H1 (cell line): ENCODE data around the gene RAI14. TPM values are rescaled to one million over a fixed set of nuclear protein-coding genes. Genes with fewer than 3 reads are reported as not detected.

ENCODE experiments used
- CTCF ChIA-PET: fragments of 300-600 bp; sonication (Branson Sonifier 250); formaldehyde crosslinking; loops from one replicate; lab custom pipeline; 2021; ENCODE audit not compliant: partially characterized antibody; lab: Charles Lee
- POLR2A ChIA-PET: fragments of 300-600 bp; sonication (Branson Sonifier 250); formaldehyde crosslinking; loops from one replicate; lab custom pipeline; 2021; ENCODE audit warnings: inconsistent platforms; ENCODE audit not compliant: partially characterized antibody; lab: Charles Lee
- DNase-seq, 2 experiments: peaks; one replicate each; pipeline versions ENCODE4 v3.0.0 to v3.0.0-alpha.2; 2010 to 2022; ENCODE audit warnings: low spot score in 2 of 2, low read depth in 1 of 2, mixed read lengths in 1 of 2
- FAIRE-seq: peaks from 2 replicates; lab custom pipeline; 2011; peaks lifted over from hg19 to GRCh38; lab: Jason Lieb, UNC
- H2AFZ ChIP-seq: 2 replicates; pipeline ENCODE4 v1.8.1; 2012; ENCODE audit warnings: low read length, inconsistent platforms
- H2AK5ac ChIP-seq: 2 replicates; pipeline ENCODE4 v1.6.1; 2013; ENCODE audit warnings: low read depth, low read length
- H2BK120ac ChIP-seq: replicated peaks from 2 replicates; pipeline ENCODE3; 2013; ENCODE audit warnings: low read depth, low read length, inconsistent platforms
- H2BK12ac ChIP-seq: 2 replicates; pipeline ENCODE4 v1.6.1; 2013; ENCODE audit warnings: low read depth, low read length
- H2BK15ac ChIP-seq: 2 replicates; pipeline ENCODE4 v1.6.1; 2013; ENCODE audit warnings: low read length
- H2BK20ac ChIP-seq: 2 replicates; pipeline ENCODE4 v1.6.1; 2013; ENCODE audit warnings: low read length
- H2BK5ac ChIP-seq: 2 replicates; pipeline ENCODE4 v1.6.1; 2013; ENCODE audit warnings: low read depth, low read length
- H3K14ac ChIP-seq: 2 replicates; pipeline ENCODE4 v1.6.1; 2013; ENCODE audit warnings: inconsistent platforms; ENCODE audit not compliant: insufficient read length
- H3K18ac ChIP-seq: 2 replicates; pipeline ENCODE4 v1.6.1; 2013; ENCODE audit warnings: low read length; ENCODE audit errors: extremely low read depth
- H3K23ac ChIP-seq: 2 replicates; pipeline ENCODE4 v1.6.1; 2013; ENCODE audit warnings: inconsistent platforms; ENCODE audit not compliant: insufficient read length
- H3K23me2 ChIP-seq: 2 replicates; pipeline ENCODE4 v1.6.1; 2013; ENCODE audit warnings: low read depth, low read length
- H3K27ac ChIP-seq: 2 replicates; pipeline ENCODE4 v1.6.1; 2011; ENCODE audit warnings: low read depth, low read length, inconsistent platforms
- H3K27me3 ChIP-seq, 4 experiments: replicated peaks in 1 of 4; 1 replicate in 1 of 4; 2 replicates in 3 of 4; pipeline versions ENCODE4 v1.6.1 to v1.8.1; 2011 to 2013; ENCODE audit warnings: low read length in 3 of 4, mild to moderate bottlenecking in 3 of 4, inconsistent platforms in 2 of 4, mixed read lengths in 2 of 4, moderate library complexity in 1 of 4; ENCODE audit not compliant: control insufficient read depth in 3 of 4, insufficient read depth in 3 of 4; ENCODE audit errors: extremely low read depth in 1 of 4
- H3K36me3 ChIP-seq, 4 experiments: 2 replicates each; pipeline versions ENCODE4 v1.6.1 to v1.8.1; 2011 to 2013; ENCODE audit warnings: mild to moderate bottlenecking in 4 of 4, low read length in 3 of 4, moderate library complexity in 2 of 4, control low read depth in 1 of 4, inconsistent platforms in 1 of 4; ENCODE audit not compliant: insufficient read depth in 4 of 4, control insufficient read depth in 2 of 4
- H3K4ac ChIP-seq: replicated peaks from 2 replicates; pipeline ENCODE3; 2013; ENCODE audit warnings: low read length, low read depth, mixed read lengths, inconsistent platforms; ENCODE audit not compliant: insufficient read length
- H3K4me1 ChIP-seq, 4 experiments: replicated peaks in 1 of 4; 1 replicate in 1 of 4; 2 replicates in 3 of 4; pipeline versions ENCODE4 v1.6.1 to v1.8.1; 2011 to 2013; ENCODE audit warnings: low read length in 3 of 4, inconsistent platforms in 2 of 4, mixed read lengths in 1 of 4; ENCODE audit not compliant: insufficient read depth in 4 of 4, control insufficient read depth in 3 of 4
- H3K4me2 ChIP-seq, 2 experiments: 2 replicates each; pipeline versions ENCODE4 v1.6.1 to v1.8.1; 2011 to 2013; ENCODE audit warnings: low read depth in 2 of 2, low read length in 2 of 2, control low read depth in 1 of 2, inconsistent platforms in 1 of 2, mild to moderate bottlenecking in 1 of 2; ENCODE audit not compliant: insufficient read depth in 1 of 2
- H3K4me3 ChIP-seq, 4 experiments: fragments of 200-600, 300-600 bp in 1 of 4; sonication (generic), shearing (Covaris generic), sonication (Bioruptor Twin) in 1 of 4; 2 replicates each; pipeline versions ENCODE4 v1.5.1 to v1.8.1; 2011 to 2016; ENCODE audit warnings: low read length in 4 of 4, low read depth in 3 of 4, control low read depth in 2 of 4, inconsistent platforms in 2 of 4, mild to moderate bottlenecking in 2 of 4, mixed read lengths in 1 of 4, moderate library complexity in 1 of 4; ENCODE audit not compliant: insufficient read depth in 2 of 4; ENCODE audit errors: extremely low read depth in 1 of 4
- H3K56ac ChIP-seq: replicated peaks from 2 replicates; pipeline ENCODE3; 2013; ENCODE audit warnings: low read depth, mild to moderate bottlenecking, mixed read lengths, low read length, inconsistent platforms; ENCODE audit not compliant: insufficient read length
- H3K79me1 ChIP-seq: 2 replicates; pipeline ENCODE4 v1.6.1; 2013; ENCODE audit warnings: low read depth, low read length, control low read depth
- H3K79me2 ChIP-seq, 2 experiments: 2 replicates each; pipeline versions ENCODE4 v1.6.1 to v1.8.1; 2012 to 2013; ENCODE audit warnings: low read length in 2 of 2, mild to moderate bottlenecking in 2 of 2, inconsistent platforms in 1 of 2; ENCODE audit not compliant: insufficient read depth in 2 of 2, control insufficient read depth in 1 of 2
- H3K9ac ChIP-seq, 4 experiments: replicated peaks in 1 of 4; 1 replicate in 1 of 4; 2 replicates in 3 of 4; pipeline versions ENCODE4 v1.6.1 to v1.8.1; 2011 to 2013; ENCODE audit warnings: low read depth in 3 of 4, low read length in 3 of 4, control low read depth in 2 of 4, mild to moderate bottlenecking in 2 of 4, moderate library complexity in 2 of 4, inconsistent platforms in 1 of 4; ENCODE audit errors: extremely low read depth in 1 of 4
- H3K9me3 ChIP-seq, 2 experiments: 2 replicates each; pipeline versions ENCODE4 v1.6.1 to v1.8.1; 2012 to 2013; ENCODE audit warnings: mild to moderate bottlenecking in 2 of 2, moderate library complexity in 2 of 2, control low read depth in 1 of 2, inconsistent platforms in 1 of 2, low read depth in 1 of 2, low read length in 1 of 2, mixed read lengths in 1 of 2; ENCODE audit not compliant: insufficient read depth in 2 of 2
- H4K20me1 ChIP-seq, 2 experiments: replicated peaks in 1 of 2; 2 replicates each; pipeline versions ENCODE3 to v1.8.1; 2011 to 2013; ENCODE audit warnings: inconsistent platforms in 2 of 2, low read length in 2 of 2, mild to moderate bottlenecking in 1 of 2; ENCODE audit not compliant: insufficient read depth in 2 of 2, control insufficient read depth in 1 of 2
- H4K5ac ChIP-seq: 2 replicates; pipeline ENCODE4 v1.6.1; 2013; ENCODE audit warnings: low read length, low read depth, mixed read lengths, inconsistent platforms; ENCODE audit not compliant: insufficient read length
- H4K8ac ChIP-seq: 2 replicates; pipeline ENCODE4 v1.8.0; 2013; ENCODE audit warnings: mild to moderate bottlenecking, moderate library complexity, low read length, inconsistent platforms; ENCODE audit not compliant: insufficient read depth; ENCODE audit errors: extremely low read depth
- H4K91ac ChIP-seq: replicated peaks from 2 replicates; pipeline ENCODE3; 2013; ENCODE audit warnings: low read length, mixed read lengths, inconsistent platforms; ENCODE audit not compliant: insufficient read length
- CHD1 ChIP-seq: IDR thresholded peaks from 2 replicates; pipeline ENCODE4 v1.6.1; 2012; ENCODE audit warnings: low read depth, low read length, improper control_type of control experiment
- CTCF ChIP-seq, 3 experiments: IDR thresholded peaks; 1 replicate in 2 of 3; 2 replicates in 1 of 3; pipeline versions ENCODE4 v1.5.1 to v1.6.1; 2011; ENCODE audit warnings: low read length in 3 of 3, mild to moderate bottlenecking in 3 of 3, inconsistent platforms in 2 of 3, low read depth in 1 of 3, moderate library complexity in 1 of 3; ENCODE audit not compliant: insufficient read depth in 1 of 3; ENCODE audit errors: control extremely low read depth in 1 of 3
- HDAC6 ChIP-seq: IDR thresholded peaks from one replicate; pipeline ENCODE4 v1.7.1; 2012; ENCODE audit warnings: low read depth, mild to moderate bottlenecking, inconsistent platforms, low read length, moderate library complexity
- POLR2A ChIP-seq, 2 experiments: IDR thresholded peaks; 1 replicate in 1 of 2; 2 replicates in 1 of 2; pipeline ENCODE4 v1.6.1; 2011; ENCODE audit warnings: low read depth in 2 of 2, low read length in 2 of 2, mild to moderate bottlenecking in 2 of 2; ENCODE audit errors: control extremely low read depth in 1 of 2
- RAD21 ChIP-seq, 2 experiments: IDR thresholded peaks in 1 of 2; conservative IDR thresholded peaks in 1 of 2; 2 replicates each; pipeline ENCODE4 v1.6.1; 2011; ENCODE audit warnings: low read depth in 2 of 2, low read length in 2 of 2, improper control_type of control experiment in 1 of 2, inconsistent platforms in 1 of 2, mild to moderate bottlenecking in 1 of 2, moderate library complexity in 1 of 2
- RNF2 ChIP-seq: fragments of 200-900, 300-1000 bp; sonication (generic); IDR thresholded peaks from 2 replicates; pipeline ENCODE4 v1.7.1; 2016; ENCODE audit warnings: borderline replicate concordance, low read depth, mild to moderate bottlenecking, antibody characterized with exemption, low read length; ENCODE audit not compliant: poor library complexity, severe bottlenecking; ENCODE audit errors: missing control alignments
- WGBS, 2 experiments: shearing (Covaris generic) in 1 of 2; methylation state at CpG; one replicate each; pipeline versions ENCODE4 v1.1.6 to v1.1.7; 2013 to 2015; ENCODE audit warnings: low lambda C conversion rate in 2 of 2, mixed read lengths in 2 of 2, inconsistent platforms in 1 of 2, low coverage in 1 of 2, missing lambda C conversion rate in 1 of 2; ENCODE audit not compliant: insufficient replicate concordance in 2 of 2, insufficient coverage in 1 of 2, insufficient read length in 1 of 2; ENCODE audit errors: extremely low coverage in 1 of 2, missing lambda C conversion rate in 1 of 2; 5-methylcytosine and 5-hydroxymethylcytosine counted together
- polyA plus RNA-seq, 7 experiments: library from polyadenylated mRNA; depleted of rRNA in 3 of 7; stranded (reverse) in 5 of 7; unstranded in 2 of 7; fragments of >200 nt in 5 of 7; fragments of 200-250 nt in 2 of 7; gene quantifications; 1 replicate in 5 of 7; 2 replicates in 1 of 7; 4 replicates in 1 of 7; pipeline versions ENCODE4 v1.2.1 to v1.2.3, GENCODE V29; 2011 to 2013; ENCODE audit warnings: missing spikeins in 2 of 7, mixed read lengths in 2 of 7
- total RNA-seq: library from RNA; stranded (reverse); fragmentation: NEBNext Ultra II Directional; extraction: Animal tissue kit (Norgen Biotek cat#: 25700); gene quantifications from 2 replicates; pipeline ENCODE4 v1.2.1, GENCODE V29; 2021

Gene RAI14
- total and polyA plus RNA-seq, 2 of the 8 experiments (the other 6 are each of a cell fraction or from before 2014, with no cell fraction given), result 48.4 to 210 TPM

DNA sequence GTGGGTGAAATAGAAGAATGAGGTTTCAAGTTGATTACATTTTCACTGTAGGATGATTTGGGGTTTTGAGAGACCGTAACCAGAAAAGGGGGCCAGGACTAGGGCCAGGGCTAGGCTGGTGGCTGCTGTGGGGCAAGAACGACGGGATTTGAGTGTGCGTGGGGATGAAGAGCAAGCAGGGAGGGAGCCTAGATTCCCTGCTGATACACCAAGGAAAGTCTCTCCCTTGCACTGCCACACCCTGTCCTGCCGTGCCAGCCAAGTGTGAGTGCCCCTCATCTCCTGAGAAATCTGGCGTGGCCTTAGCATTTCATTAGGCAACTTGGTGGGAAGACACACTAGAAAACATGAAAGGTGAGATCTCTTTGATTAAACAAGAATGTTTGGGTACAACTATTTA is 42.6 kb downstream of the RAI14 start:
- Histone ChIP-seq H3K79me2 (peaks cover 7 to 84% of the 10 kb centered on the region in 2 experiments; a peak in 3 of 4 replicates), H2BK120ac (no peak overlapping the region), H2BK20ac (no peak overlapping the region), H3K9ac (no peak overlapping the region), H2AK5ac (no peak overlapping the region), H3K14ac (no peak overlapping the region), H4K91ac (peak overlapping the region; percentile 75), H3K4ac (no peak overlapping the region), H4K5ac (no peak overlapping the region), H4K20me1 (peaks cover 9 to 20% of the 10 kb centered on the region in 2 experiments), H3K4me1 (peaks cover 18 to 36% (median 30%) of the 10 kb centered on the region in 4 experiments), H3K4me2 (no peak overlapping the region; a peak in 1 of 4 replicates), H4K8ac (no peak overlapping the region), H2BK15ac (no peak overlapping the region), H3K4me3 (no peak overlapping the region), H3K9me3 (no peaks in the 10 kb centered on the region), H3K27me3 (no peaks in the 10 kb centered on the region), H3K23ac (no peak overlapping the region), H2BK12ac (peak overlapping the region; percentile 78; the same call in 1 of the 2 replicates), H2BK5ac (no peak overlapping the region), H3K18ac (peak overlapping the region; percentile 52; the same call in 1 of the 2 replicates), H3K56ac (no peak overlapping the region), H3K27ac (no peak overlapping the region), H3K36me3 (peaks cover 0 to 5% (median 2%) of the 10 kb centered on the region in 4 experiments; a peak in 2 of 8 replicates), H2AFZ (no peak overlapping the region), H3K79me1 (no peaks in the 10 kb centered on the region; the same call in 1 of the 2 replicates), H3K23me2 (no peaks in the 10 kb centered on the region)
- CTCF ChIA-PET, result interaction anchor here (1.8 to 2.6 kb wide), 3 partner anchors 9 to 11 kb away, joined by 6 to 8 read pairs (median 6); no protein-coding TSS in a partner anchor
- TF ChIP-seq HDAC6 (no peak), RAD21 (IDR thresholded peaks at IDR 0.05 in 1 of 2, conservative IDR thresholded peaks at IDR 0.05 in 1 of 2; ENCODE audit: low read depth in 2 of 2, low read length in 2 of 2) (no peak), CTCF (IDR thresholded peaks at IDR 0.05; ENCODE audit: control extremely low read depth in 1 of 3, insufficient read depth in 1 of 3, low read depth in 1 of 3, low read length in 3 of 3) (no peak), RNF2 (no peak), POLR2A (IDR thresholded peaks at IDR 0.05; ENCODE audit: control extremely low read depth in 1 of 2, low read depth in 2 of 2, low read length in 2 of 2) (peak in 1 of 2 experiments; percentile 21; a peak in 1 of 3 replicates), CHD1 (no peak)
- DNase-seq (no peak), FAIRE-seq (no peak)
- POLR2A ChIA-PET, result interaction anchor here (1.0 to 1.9 kb wide), 2 partner anchors 10 to 12 kb away, joined by 3 to 5 read pairs; no protein-coding TSS in a partner anchor
- 74% methylated on average over 6 of the region's 6 CpGs; no CpG with 5 or more reads in 1 of the 2 experiments for WGBS, 2 experiments
